ENCODE measurements around the gene NANS.

- TF ChIP-seq ZNF646 (CRISPR knock-in tag; IDR thresholded peaks at IDR 0.05) (no peak), EZH2 (conservative IDR thresholded peaks at IDR 0.05; ENCODE audit: low read depth, low read length) (no peak), MEIS2 (CRISPR knock-in tag; IDR thresholded peaks at IDR 0.05) (no peak), ZNF232 (CRISPR knock-in tag; IDR thresholded peaks at IDR 0.05; ENCODE audit: borderline replicate concordance) (no peak), NR2F6 (IDR thresholded peaks at IDR 0.05) (no peak), NR2F6 (CRISPR knock-in tag; IDR thresholded peaks at IDR 0.05) (no peak), ZNF362 (CRISPR knock-in tag; IDR thresholded peaks at IDR 0.05; ENCODE audit: borderline replicate concordance) (no peak), CTCF (CRISPR knock-in tag; IDR thresholded peaks at IDR 0.05) (no peak), ARNT (IDR thresholded peaks at IDR 0.05) (no peak)
Measured at GRCh38 chr9:98132158-98132557, 75.6 kb downstream of the NANS start.

All from HepG2 (cell line).